PC-3 (cell line): ENCODE measurements around the gene DOCK4. TPM values are rescaled to one million over a fixed set of nuclear protein-coding genes. Genes with fewer than 3 reads are reported as not detected.

ENCODE experiments used
- ATAC-seq: fragments of 200-7000 bp; cut with Tn5 transposase; 2 replicates; pipeline ENCODE4 v1.9.1; 2020; ENCODE audit warnings: mild to moderate bottlenecking, moderate library complexity
- BruUV-seq: library from RNA; stranded (reverse); fragments of 400-500 nt; replicated peaks from 2 replicates; lab custom pipeline; 2021; lab: Mats Ljungman, UMichigan
- CTCF ChIA-PET: fragments of 300-600 bp; sonication (Branson Sonifier 250); formaldehyde crosslinking; loops from one replicate; lab custom pipeline; 2022; ENCODE audit warnings: antibody characterized with exemption; lab: Charles Lee
- POLR2A ChIA-PET: fragments of 300-600 bp; sonication (Branson Sonifier 250); formaldehyde crosslinking; loops from one replicate; lab custom pipeline; 2022; ENCODE audit warnings: antibody characterized with exemption; ENCODE audit not compliant: unreplicated experiment; lab: Charles Lee
- DNase-seq: peaks from one replicate; pipeline ENCODE4 v3.0.0-alpha.2; 2015
- H2AFZ ChIP-seq: fragments of 300-600 bp; sonication (generic); 2 replicates; pipeline ENCODE4 v1.6.0; 2016; ENCODE audit warnings: antibody characterized with exemption, low read length
- H3F3A ChIP-seq: fragments of 300-600 bp; sonication (generic); one replicate; pipeline ENCODE4 v1.6.0; 2017; ENCODE audit warnings: antibody characterized with exemption, low read length, control low read depth, mild to moderate bottlenecking; ENCODE audit not compliant: unreplicated experiment
- H3K27ac ChIP-seq: fragments of 300-600 bp; sonication (generic); 2 replicates; pipeline ENCODE4 v1.5.1; 2016; ENCODE audit warnings: mild to moderate bottlenecking, low read length
- H3K27me3 ChIP-seq: fragments of 300-600 bp; sonication (generic); 2 replicates; pipeline ENCODE4 v1.6.1; 2016; ENCODE audit warnings: low read length, mixed read lengths
- H3K36me3 ChIP-seq: fragments of 300-600 bp; sonication (generic); 2 replicates; pipeline ENCODE4 v1.6.1; 2016; ENCODE audit warnings: low read depth, mixed run types, low read length, mixed read lengths
- H3K4me1 ChIP-seq: fragments of 300-600 bp; sonication (generic); 2 replicates; pipeline ENCODE4 v1.5.1; 2016; ENCODE audit warnings: low read length; ENCODE audit not compliant: insufficient read depth
- H3K4me2 ChIP-seq: fragments of 300-600 bp; sonication (generic); 2 replicates; pipeline ENCODE4 v1.6.0; 2016; ENCODE audit warnings: low read length
- H3K4me3 ChIP-seq: fragments of 300-600 bp; sonication (generic); 2 replicates; pipeline ENCODE4 v1.5.1; 2016; ENCODE audit warnings: mild to moderate bottlenecking, low read length, mixed read lengths
- H3K79me2 ChIP-seq: fragments of 300-600 bp; sonication (generic); 2 replicates; pipeline ENCODE4 v1.6.1; 2017; ENCODE audit warnings: low read length, mixed read lengths
- H3K9ac ChIP-seq: fragments of 300-600 bp; sonication (generic); 2 replicates; pipeline ENCODE4 v1.6.0; 2016; ENCODE audit warnings: mild to moderate bottlenecking, low read length
- H3K9me2 ChIP-seq: fragments of 300-600 bp; sonication (generic); replicated peaks from 2 replicates; pipeline ENCODE4 v1.6.1; 2016; ENCODE audit warnings: mixed run types, low read length, mixed read lengths
- H3K9me3 ChIP-seq: fragments of 300-600 bp; sonication (generic); 2 replicates; pipeline ENCODE4 v1.6.1; 2016; ENCODE audit warnings: low read length, mixed read lengths
- H4K20me1 ChIP-seq: fragments of 300-600 bp; sonication (generic); 2 replicates; pipeline ENCODE4 v1.6.1; 2016; ENCODE audit warnings: low read length, mixed read lengths
- CTCF ChIP-seq: fragments of 300-600 bp; sonication (generic); conservative IDR thresholded peaks from 2 replicates; pipeline ENCODE4 v1.5.1; 2017; ENCODE audit warnings: antibody characterized with exemption, low read depth, mild to moderate bottlenecking, low read length
- EZH2 ChIP-seq: fragments of 300-600 bp; sonication (generic); IDR thresholded peaks from one replicate; pipeline ENCODE4 v1.6.1; 2017; ENCODE audit warnings: antibody characterized with exemption, mild to moderate bottlenecking, low read length; ENCODE audit not compliant: unreplicated experiment
- EZH2phosphoT487 ChIP-seq: fragments of 300-600 bp; sonication (generic); IDR thresholded peaks from 2 replicates; pipeline ENCODE4 v1.6.1; 2018; ENCODE audit warnings: mild to moderate bottlenecking, antibody characterized with exemption, low read length, borderline replicate concordance
- intact Hi-C: fragments of 100-400 bp; cut with micrococcal nuclease; formaldehyde crosslinking; loops from 2 replicates; pipeline ENCODE4 v1.9.0; 2023
- total RNA-seq: library from RNA; depleted of rRNA; stranded (reverse); fragments of >200 nt; gene quantifications from 2 replicates; pipeline ENCODE4 v1.2.3, GENCODE V29; 2014

The DOCK4 gene
- total RNA-seq, 1 experiment from 2014 or later: 25.4 TPM

- Histone ChIP-seq H3K9me3 (no peaks in the 10 kb centered on the region), H3K79me2 (no peaks in the 10 kb centered on the region), H3K4me1 (no peaks in the 10 kb centered on the region), H3K27me3 (no peaks in the 10 kb centered on the region), H3K9me2 (no peaks in the 10 kb centered on the region), H3K9ac (no peak overlapping the region), H4K20me1 (no peaks in the 10 kb centered on the region), H3K36me3 (peaks cover 3% of the 10 kb centered on the region; the same call in 1 of the 2 replicates), H2AFZ (no peak overlapping the region), H3K4me3 (no peak overlapping the region), H3F3A (no peaks in the 10 kb centered on the region), H3K4me2 (no peak overlapping the region), H3K27ac (no peak overlapping the region)
- ATAC-seq: no peak
- no peak for DNase-seq
- no peak for TF ChIP-seq EZH2
- TF ChIP-seq CTCF: no peak
- no peak for TF ChIP-seq EZH2phosphoT487
- intact Hi-C loops: no loop called here
- ChIA-PET CTCF (no interaction called here), POLR2A (no interaction called here)
- BruUV-seq: no TSS peak
Observed at GRCh38 chr7:111747718-111748117, 458.5 kb downstream of the DOCK4 start.

- Histone ChIP-seq H3K9me2 (no peaks in the 10 kb centered on the region), H2AFZ (no peak overlapping the region), H3K9ac (no peak overlapping the region), H3K36me3 (no peaks in the 10 kb centered on the region), H3K4me2 (no peak overlapping the region), H3K27ac (no peak overlapping the region), H3K79me2 (no peaks in the 10 kb centered on the region), H4K20me1 (no peaks in the 10 kb centered on the region), H3K4me3 (no peak overlapping the region), H3K9me3 (no peaks in the 10 kb centered on the region), H3F3A (no peaks in the 10 kb centered on the region), H3K4me1 (no peaks in the 10 kb centered on the region), H3K27me3 (no peaks in the 10 kb centered on the region)
- POLR2A ChIA-PET: no interaction called here
- intact Hi-C loops: no loop called here
- ATAC-seq (no peak), DNase-seq (no peak)
- CTCF ChIA-PET: no interaction called here
- BruUV-seq: no TSS peak
- TF ChIP-seq EZH2: no peak
- TF ChIP-seq EZH2phosphoT487: no peak
- TF ChIP-seq CTCF: no peak
Observed at GRCh38 chr7:111746950-111747349, 459.2 kb downstream of the DOCK4 start.

- Histone ChIP-seq H3K9me3 (no peaks in the 10 kb centered on the region), H4K20me1 (no peaks in the 10 kb centered on the region), H2AFZ (no peak overlapping the region), H3K36me3 (no peaks in the 10 kb centered on the region; the same call in 1 of the 2 replicates), H3K27ac (0 out of 2 replicates have a peak overlapping the region, but pooled peaks have one; percentile 2), H3K9me2 (no peaks in the 10 kb centered on the region), H3K79me2 (no peaks in the 10 kb centered on the region), H3K27me3 (no peaks in the 10 kb centered on the region), H3F3A (no peaks in the 10 kb centered on the region), H3K4me1 (no peaks in the 10 kb centered on the region), H3K9ac (no peak overlapping the region), H3K4me3 (no peak overlapping the region), H3K4me2 (no peak overlapping the region)
- BruUV-seq: no TSS peak
- intact Hi-C loops: loop anchor here (5.0 kb wide), 1 partner anchor 738 kb away; the partner anchor contains the start of gene LSMEM1
- ATAC-seq (peak; percentile 35), DNase-seq (peak; percentile 11)
- TF ChIP-seq EZH2 (no peak), CTCF (no peak), EZH2phosphoT487 (no peak)
- ChIA-PET POLR2A (no interaction called here), CTCF (no interaction called here)
Observed at GRCh38 chr7:111744501-111745155, 461.6 kb downstream of the DOCK4 start.
